ENCODE measurements around the gene KIAA0319L.

The KIAA0319L gene

DNA sequence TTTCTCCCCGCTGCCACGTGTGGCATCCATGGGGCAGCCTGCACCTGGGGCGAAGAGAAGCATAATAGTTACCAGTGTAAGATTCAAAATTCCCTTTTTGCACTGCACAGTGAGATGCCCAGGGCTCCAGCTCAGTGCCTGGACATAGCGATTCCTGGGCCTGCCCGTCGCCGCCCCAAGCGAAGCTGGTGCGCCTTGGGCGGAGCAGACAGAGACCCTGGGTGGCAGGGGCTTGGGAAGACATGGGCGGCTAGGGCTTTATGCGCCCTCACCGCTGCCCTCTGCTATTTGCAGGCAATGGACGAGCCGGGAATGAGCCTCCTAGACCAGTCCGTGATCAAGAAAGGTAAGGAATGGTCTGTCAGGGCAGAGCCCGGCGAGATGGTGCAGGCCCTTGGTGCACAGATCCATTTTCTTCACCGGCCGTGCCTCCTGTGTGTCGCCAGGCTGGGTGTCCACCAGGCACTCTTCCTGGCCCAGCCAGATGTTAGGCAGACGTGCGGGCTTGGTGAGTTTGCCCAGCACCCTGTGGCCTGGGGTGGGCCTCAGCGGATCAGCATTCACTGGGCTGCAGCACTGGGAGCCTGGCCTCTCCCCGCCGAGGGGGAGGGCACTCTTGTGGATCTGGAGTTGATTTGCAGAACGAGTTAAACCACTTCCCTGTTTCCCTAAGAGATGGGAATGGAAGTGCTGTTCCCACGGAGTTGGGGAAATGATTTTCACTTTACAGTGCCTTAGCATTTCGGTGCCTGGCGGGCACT is 17.6 kb upstream of the KIAA0319L start:
- no peak for DNase-seq (ENCODE audit: extremely low spot score)
- ChIA-PET CTCF (interaction anchor here (1.2 to 1.6 kb wide), 3 partner anchors 10 to 152 kb away, joined by 3 to 6 read pairs (median 6); no protein-coding TSS in a partner anchor), POLR2A (no interaction called here)
- TF ChIP-seq CTCF (IDR thresholded peaks at IDR 0.05; ENCODE audit: control extremely low read depth, extremely low read depth, low read depth, missing control alignments): no peak

GRCh38 chr1:35574125-35574654 is 17.0 kb upstream of the KIAA0319L start:
- TF ChIP-seq CTCF (IDR thresholded peaks at IDR 0.05; ENCODE audit: control extremely low read depth, extremely low read depth, low read depth, missing control alignments): no peak
- ChIA-PET POLR2A (no interaction called here), CTCF (interaction anchor here (1.0 to 1.6 kb wide), 4 partner anchors 10 to 121 kb away, joined by 3 to 6 read pairs (median 3); no protein-coding TSS in a partner anchor)
- DNase-seq (ENCODE audit: extremely low spot score): no peak

GRCh38 chr1:35573198-35574124 is 16.3 kb upstream of the KIAA0319L start, which contains the start of gene TFAP2E:
Gene TFAP2E, plus strand, starts transcription at chr1:35573314. Its CDS starts 264 bp downstream, at chr1:35573578.
- CTCF ChIA-PET: interaction anchor here (1.0 to 4.2 kb wide), 8 partner anchors 9 to 154 kb away, joined by 3 to 45 read pairs (median 4); no protein-coding TSS in a partner anchor

DNA sequence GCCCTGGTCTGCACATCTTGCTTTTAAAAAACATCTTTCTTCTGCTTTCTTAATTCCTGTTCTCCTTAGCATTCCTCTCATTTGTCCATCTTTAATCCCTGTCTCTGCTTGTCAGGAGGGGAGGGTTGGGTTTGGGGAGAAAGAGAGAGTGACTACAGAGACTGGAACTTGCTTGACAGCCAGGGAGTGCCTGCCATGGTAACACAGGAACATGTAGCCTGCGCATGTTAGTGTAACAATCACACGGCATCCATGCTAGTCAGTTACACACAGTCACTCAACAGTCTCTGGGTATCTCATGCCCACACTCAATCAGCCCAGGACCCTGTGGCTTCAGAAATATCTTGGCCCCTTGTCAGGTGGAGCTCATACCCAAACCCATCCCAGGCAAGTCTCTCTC is 15.1 kb upstream of the KIAA0319L start:
- ChIA-PET POLR2A (interaction anchor here (1.5 kb wide), 1 partner anchor 15 kb away, joined by 3 read pairs; the partner anchor contains the start of genes KIAA0319L and NCDN), CTCF (interaction anchor here (0.7 to 4.2 kb wide), 10 partner anchors 8 to 203 kb away, joined by 3 to 45 read pairs (median 5); no protein-coding TSS in a partner anchor)
- no peak for TF ChIP-seq CTCF (IDR thresholded peaks at IDR 0.05; ENCODE audit: control extremely low read depth, extremely low read depth, low read depth, missing control alignments)
- DNase-seq (ENCODE audit: extremely low spot score): no peak

More at GRCh38 chr1:35573198-35574124, 16.3 kb upstream of the KIAA0319L start, which contains the start of gene TFAP2E:
- POLR2A ChIA-PET: interaction anchor here (1.5 kb wide), 1 partner anchor 16 kb away, joined by 3 read pairs; the partner anchor contains the start of genes KIAA0319L and NCDN
- TF ChIP-seq CTCF (IDR thresholded peaks at IDR 0.05; ENCODE audit: control extremely low read depth, extremely low read depth, low read depth, missing control alignments): no peak
- DNase-seq (ENCODE audit: extremely low spot score): no peak

DNA sequence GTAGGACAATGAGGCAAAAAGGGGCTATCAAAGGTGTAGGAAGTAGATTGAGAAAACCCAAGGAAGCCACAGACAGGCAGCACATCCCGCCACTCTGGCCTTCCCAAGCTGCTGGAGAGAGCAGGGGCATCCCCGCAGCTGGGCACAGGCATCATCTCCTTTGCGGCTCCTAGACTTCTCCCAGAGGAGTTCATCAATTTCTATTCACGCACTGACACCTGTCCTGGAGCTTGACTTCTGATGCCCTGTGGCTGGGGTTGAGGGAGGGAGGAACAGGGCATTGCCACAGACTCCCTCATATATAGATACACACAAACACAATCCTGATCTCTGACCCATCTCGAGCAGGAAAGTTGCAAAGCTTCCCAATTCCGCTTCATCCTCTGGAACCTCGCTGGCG is 14.1 kb upstream of the KIAA0319L start:
- TF ChIP-seq CTCF (IDR thresholded peaks at IDR 0.05; ENCODE audit: control extremely low read depth, extremely low read depth, low read depth, missing control alignments): no peak
- CTCF ChIA-PET: interaction anchor here (0.7 to 4.2 kb wide), 13 partner anchors 9 to 204 kb away, joined by 3 to 45 read pairs (median 3); no protein-coding TSS in a partner anchor
- DNase-seq (ENCODE audit: extremely low spot score): no peak
- POLR2A ChIA-PET: no interaction called here

Measured in GM10248 (cell line).